ENCODE data around the gene TMEM38A. TPM values are rescaled to one million over a fixed set of nuclear protein-coding genes. Genes with fewer than 3 reads are reported as not detected.

TMEM38A gene
- total RNA-seq, 6 donors from 2014 or later, result 5.1 to 8.4 (median 5.9) TPM

DNA sequence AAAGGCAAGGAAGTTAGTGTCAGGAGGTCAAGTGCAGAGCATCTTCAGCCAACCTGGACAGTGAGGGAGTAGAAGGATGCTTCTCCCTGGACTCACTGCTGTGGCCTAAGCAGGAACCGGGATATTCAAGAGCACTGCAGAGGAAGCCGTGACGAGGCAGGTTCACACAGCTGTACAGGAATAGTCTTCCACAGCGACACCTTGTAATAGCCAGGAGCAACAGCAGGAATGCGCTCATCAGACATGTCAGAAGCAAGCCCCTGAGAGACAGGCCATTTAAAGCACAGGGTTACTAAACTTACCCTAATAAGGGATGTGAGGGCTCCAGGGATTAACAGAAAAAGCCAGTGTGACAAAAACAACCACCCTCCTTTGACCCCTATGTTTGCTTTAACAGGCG lies 29.5 kb upstream of the TMEM38A start:
- Histone ChIP-seq H3K27ac (no peak overlapping the region), H3K36me3 (peaks cover under 1 to 31% (median 16%) of the 10 kb centered on the region in 4 donors), H3K4me1 (peaks cover 15 to 25% (median 18%) of the 10 kb centered on the region in 4 donors), H3K4me3 (no peak overlapping the region), H3K27me3 (no peaks in the 10 kb centered on the region), H3K9me3 (no peaks in the 10 kb centered on the region)
- DNase-seq (no peak), ATAC-seq (ENCODE audit: low FRiP score in 2 of 2) (no peak)
- 89 to 95% methylated on average over 6 of the region's 6 CpGs for WGBS, 2 donors
- TF ChIP-seq EP300 (IDR thresholded peaks at IDR 0.05) (no peak), POLR2A (IDR thresholded peaks at IDR 0.05) (no peak), POLR2AphosphoS5 (IDR thresholded peaks at IDR 0.05) (no peak)
- TF ChIP-seq, protein P1, sequence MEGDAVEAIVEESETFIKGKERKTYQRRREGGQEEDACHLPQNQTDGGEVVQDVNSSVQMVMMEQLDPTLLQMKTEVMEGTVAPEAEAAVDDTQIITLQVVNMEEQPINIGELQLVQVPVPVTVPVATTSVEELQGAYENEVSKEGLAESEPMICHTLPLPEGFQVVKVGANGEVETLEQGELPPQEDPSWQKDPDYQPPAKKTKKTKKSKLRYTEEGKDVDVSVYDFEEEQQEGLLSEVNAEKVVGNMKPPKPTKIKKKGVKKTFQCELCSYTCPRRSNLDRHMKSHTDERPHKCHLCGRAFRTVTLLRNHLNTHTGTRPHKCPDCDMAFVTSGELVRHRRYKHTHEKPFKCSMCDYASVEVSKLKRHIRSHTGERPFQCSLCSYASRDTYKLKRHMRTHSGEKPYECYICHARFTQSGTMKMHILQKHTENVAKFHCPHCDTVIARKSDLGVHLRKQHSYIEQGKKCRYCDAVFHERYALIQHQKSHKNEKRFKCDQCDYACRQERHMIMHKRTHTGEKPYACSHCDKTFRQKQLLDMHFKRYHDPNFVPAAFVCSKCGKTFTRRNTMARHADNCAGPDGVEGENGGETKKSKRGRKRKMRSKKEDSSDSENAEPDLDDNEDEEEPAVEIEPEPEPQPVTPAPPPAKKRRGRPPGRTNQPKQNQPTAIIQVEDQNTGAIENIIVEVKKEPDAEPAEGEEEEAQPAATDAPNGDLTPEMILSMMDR (IDR thresholded peaks at IDR 0.05), result no peak

DNA sequence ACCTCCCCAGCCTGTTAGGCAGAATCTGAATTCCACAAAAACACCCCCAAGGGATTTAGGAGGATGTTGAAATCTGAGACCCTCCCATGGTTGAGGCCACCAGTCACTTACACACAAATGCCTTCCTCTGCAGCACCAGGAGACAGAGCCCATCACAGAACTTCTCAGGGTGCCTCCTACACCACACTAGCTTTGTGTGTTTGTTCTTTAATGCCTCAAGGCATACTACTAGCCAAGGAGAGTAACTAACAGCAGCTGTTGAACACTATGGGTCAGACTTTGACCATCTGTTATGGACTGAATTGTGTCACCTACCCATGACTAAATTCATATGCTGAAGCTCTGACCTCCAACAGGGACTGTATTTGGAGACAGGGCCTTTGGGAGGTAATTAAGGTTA lies 23.4 kb upstream of the TMEM38A start:
- Histone ChIP-seq H3K27ac (no peak overlapping the region), H3K27me3 (no peaks in the 10 kb centered on the region), H3K4me1 (no peaks in the 10 kb centered on the region), H3K9me3 (no peaks in the 10 kb centered on the region), H3K4me3 (no peak overlapping the region), H3K36me3 (peaks cover 4 to 61% (median 39%) of the 10 kb centered on the region in 4 donors)
- no peak for DNase-seq
- no peak for ATAC-seq (ENCODE audit: low FRiP score in 2 of 2)
- TF ChIP-seq POLR2A (IDR thresholded peaks at IDR 0.05), result no peak
- no peak for TF ChIP-seq EP300 (IDR thresholded peaks at IDR 0.05)
- TF ChIP-seq, protein P1 (IDR thresholded peaks at IDR 0.05), result no peak
- no peak for TF ChIP-seq POLR2AphosphoS5 (IDR thresholded peaks at IDR 0.05)

DNA sequence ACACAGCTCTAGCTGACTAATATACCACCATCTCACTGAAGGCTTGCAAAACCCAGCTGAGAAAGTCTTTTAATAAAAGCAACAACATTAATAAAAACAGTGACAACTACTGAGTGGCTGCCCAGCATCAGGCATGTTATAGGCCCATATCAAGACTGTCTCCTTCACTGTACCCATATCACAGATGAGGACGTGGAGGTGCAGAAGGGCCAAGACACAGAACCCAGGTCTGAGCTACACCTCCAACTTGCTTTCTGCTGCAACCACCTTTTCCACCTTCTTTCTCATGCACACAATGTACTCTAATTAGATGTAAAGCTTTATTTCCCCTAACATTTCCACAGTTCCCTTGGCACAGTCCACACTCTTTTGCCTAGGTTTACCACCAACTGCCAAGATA lies 22.3 kb upstream of the TMEM38A start:
- WGBS, 2 donors, result 94 to 100% methylated on average over 1 of the region's 1 CpG
- H3K36me3 ChIP-seq, result peaks cover 7 to 67% (median 40%) of the 10 kb centered on the region in 4 donors
- no peak for TF ChIP-seq POLR2AphosphoS5 (IDR thresholded peaks at IDR 0.05)

DNA sequence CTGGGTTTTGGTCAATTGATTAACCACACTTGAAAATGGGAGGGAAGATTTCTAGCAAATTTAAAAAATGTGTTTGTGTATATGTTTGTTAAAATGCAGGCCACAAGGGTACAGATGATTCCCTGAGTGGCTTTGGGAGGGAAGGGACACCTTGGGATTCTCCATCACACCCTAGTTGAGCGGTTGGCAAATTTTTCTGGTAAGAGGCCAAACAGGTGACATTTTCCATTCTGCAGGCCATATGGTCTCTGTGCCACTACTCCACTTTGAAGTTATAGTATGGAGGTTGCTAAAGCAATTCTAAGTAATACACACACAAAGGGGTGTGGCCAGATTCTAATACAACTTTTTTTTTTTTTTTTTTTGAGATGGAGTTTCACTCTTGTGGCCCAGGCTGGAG lies 20.0 kb upstream of the TMEM38A start:
- Histone ChIP-seq H3K4me3 (no peak overlapping the region), H3K36me3 (peaks cover 18 to 81% (median 52%) of the 10 kb centered on the region in 4 donors), H3K4me1 (no peaks in the 10 kb centered on the region), H3K27me3 (no peaks in the 10 kb centered on the region), H3K9me3 (no peaks in the 10 kb centered on the region), H3K27ac (no peak overlapping the region)
- WGBS, 2 donors, result 100% methylated on average over 1 of the region's 1 CpG
- no peak for ATAC-seq (ENCODE audit: low FRiP score in 2 of 2)
- DNase-seq, result no peak
- TF ChIP-seq POLR2AphosphoS5 (IDR thresholded peaks at IDR 0.05) (no peak), POLR2A (IDR thresholded peaks at IDR 0.05) (no peak), EP300 (IDR thresholded peaks at IDR 0.05) (no peak)

More for the DNA sequence above, 22.3 kb upstream of the TMEM38A start:
- H3K27ac ChIP-seq, result no peak overlapping the region
- DNase-seq (no peak), ATAC-seq (ENCODE audit: low FRiP score in 2 of 2) (no peak)
- H3K4me1 ChIP-seq, result no peaks in the 10 kb centered on the region
- no peaks in the 10 kb centered on the region for H3K9me3 ChIP-seq
- H3K27me3 ChIP-seq, result no peaks in the 10 kb centered on the region
- no peak overlapping the region for H3K4me3 ChIP-seq

DNA sequence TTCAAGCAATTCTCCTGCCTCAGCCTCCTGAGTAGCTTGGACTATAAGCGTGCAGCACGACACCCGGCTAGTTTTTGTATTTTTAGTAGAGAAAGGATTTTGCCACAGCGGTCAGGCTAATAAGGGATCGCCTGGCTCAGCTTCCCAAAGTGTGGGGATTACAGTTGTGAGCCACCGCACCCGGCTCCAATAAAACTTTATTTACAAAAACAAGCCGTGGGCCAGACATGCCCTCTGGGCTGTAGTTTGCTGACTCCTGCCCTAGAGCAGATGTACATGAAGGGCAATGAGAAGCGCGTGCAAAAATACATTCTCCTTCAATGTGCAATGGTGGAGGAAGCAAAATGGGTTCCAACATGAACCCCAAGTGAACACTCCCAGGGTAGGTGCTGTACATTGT lies 19.2 kb upstream of the TMEM38A start:
- ATAC-seq (ENCODE audit: low FRiP score in 2 of 2), result no peak
- Histone ChIP-seq H3K4me1 (no peaks in the 10 kb centered on the region), H3K4me3 (no peak overlapping the region), H3K27ac (no peak overlapping the region), H3K36me3 (peaks cover 15 to 83% (median 60%) of the 10 kb centered on the region in 4 donors), H3K27me3 (no peaks in the 10 kb centered on the region), H3K9me3 (no peaks in the 10 kb centered on the region)
- TF ChIP-seq, protein P1 (IDR thresholded peaks at IDR 0.05), result no peak
- TF ChIP-seq POLR2A (IDR thresholded peaks at IDR 0.05), result no peak
- no peak for TF ChIP-seq POLR2AphosphoS5 (IDR thresholded peaks at IDR 0.05)
- no peak for TF ChIP-seq EP300 (IDR thresholded peaks at IDR 0.05)
- WGBS, 2 donors, result 95 to 100% methylated on average over 10 of the region's 10 CpGs
- no peak for DNase-seq

DNA sequence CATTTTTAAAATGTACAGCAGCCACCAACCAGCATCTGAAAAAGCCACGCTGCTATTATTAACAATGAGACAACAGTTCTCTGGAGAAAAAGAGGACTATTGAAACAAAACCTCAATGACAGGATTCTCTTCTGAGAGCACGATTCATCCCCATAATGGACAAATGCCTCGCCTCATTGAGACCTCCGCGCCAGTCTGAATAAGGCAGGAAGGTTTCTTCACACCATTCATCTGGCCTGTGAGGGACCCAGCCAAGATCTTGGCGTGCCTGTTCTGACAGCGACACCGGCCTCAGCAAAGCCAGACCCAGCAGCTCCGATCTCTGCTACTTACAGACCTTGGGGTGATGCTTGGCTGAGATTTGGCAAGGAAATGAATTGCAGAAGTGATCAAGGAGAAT lies 15.8 kb upstream of the TMEM38A start:
- TF ChIP-seq POLR2A (IDR thresholded peaks at IDR 0.05) (no peak), POLR2AphosphoS5 (IDR thresholded peaks at IDR 0.05) (no peak), EP300 (IDR thresholded peaks at IDR 0.05) (no peak)
- TF ChIP-seq, protein P1 (IDR thresholded peaks at IDR 0.05), result no peak
- H3K27me3 ChIP-seq, result no peaks in the 10 kb centered on the region
- DNase-seq (no peak), ATAC-seq (ENCODE audit: low FRiP score in 2 of 2) (no peak)
- no peak overlapping the region for H3K4me3 ChIP-seq
- WGBS, 2 donors, result 94 to 98% methylated on average over 9 of the region's 9 CpGs
- peaks cover 14 to 80% (median 58%) of the 10 kb centered on the region in 4 donors for H3K36me3 ChIP-seq
- H3K4me1 ChIP-seq, result peaks cover 0 to 12% (median 1%) of the 10 kb centered on the region in 4 donors
- no peaks in the 10 kb centered on the region for H3K9me3 ChIP-seq
- H3K27ac ChIP-seq, result no peak overlapping the region
